ENCODE results near the gene EMP3. TPM values are rescaled to one million over a fixed set of nuclear protein-coding genes. Genes with fewer than 3 reads are reported as not detected.

Gene EMP3
- total and polyA plus RNA-seq, 2 of the 13 experiments (the other 11 are each of a cell fraction or from before 2014, with no cell fraction given): 2.2 to 7.8 TPM

- FAIRE-seq (no peak), ATAC-seq (no peak), DNase-seq (ENCODE audit: low spot score) (no peak)
- POLR2A ChIA-PET: no interaction called here
- H3K79me2 ChIP-seq (ENCODE audit: insufficient read depth, low read length): no peaks in the 10 kb centered on the region
- H2AFZ ChIP-seq (ENCODE audit: low read length): no peak overlapping the region
- H3K4me3 ChIP-seq (replicated peaks in 1 of 3; ENCODE audit: insufficient read depth in 1 of 3, low read depth in 2 of 3, low read length in 3 of 3): no peak overlapping the region
- no peak for TF ChIP-seq ZNF280B (CRISPR knock-in tag; IDR thresholded peaks at IDR 0.05; ENCODE audit: borderline replicate concordance)
- TF ChIP-seq GATAD1 (CRISPR knock-in tag; IDR thresholded peaks at IDR 0.05): no peak
- TF ChIP-seq ZNF816 (CRISPR knock-in tag; IDR thresholded peaks at IDR 0.05; ENCODE audit: borderline replicate concordance): no peak
- no peak for TF ChIP-seq MTF2 (CRISPR knock-in tag; IDR thresholded peaks at IDR 0.05; ENCODE audit: borderline replicate concordance)
- no peak for TF ChIP-seq THAP7 (CRISPR knock-in tag; IDR thresholded peaks at IDR 0.05)
- TF ChIP-seq TBL1XR1 (IDR thresholded peaks at IDR 0.05; ENCODE audit: borderline replicate concordance, low read length, partially characterized antibody): no peak
- no peak for TF ChIP-seq JUN (CRISPR knock-in tag; IDR thresholded peaks at IDR 0.05)
- no peak for TF ChIP-seq MBD4 (IDR thresholded peaks at IDR 0.05; ENCODE audit: borderline replicate concordance, low read length)
- no peak for TF ChIP-seq EED (CRISPR knock-in tag; IDR thresholded peaks at IDR 0.05)
- TF ChIP-seq AKNA (CRISPR knock-in tag; IDR thresholded peaks at IDR 0.05; ENCODE audit: borderline replicate concordance): no peak
- no peak for TF ChIP-seq ZNF556 (CRISPR knock-in tag; IDR thresholded peaks at IDR 0.05; ENCODE audit: borderline replicate concordance)
- no peak for TF ChIP-seq PITX1 (CRISPR knock-in tag; IDR thresholded peaks at IDR 0.05)
- TF ChIP-seq RAD51 (IDR thresholded peaks at IDR 0.05; ENCODE audit: borderline replicate concordance): no peak
- TF ChIP-seq ASH2L (IDR thresholded peaks at IDR 0.05; ENCODE audit: insufficient read length, low read depth, low read length): no peak
- TF ChIP-seq ZNF75D (CRISPR knock-in tag; IDR thresholded peaks at IDR 0.05; ENCODE audit: borderline replicate concordance): no peak
- TF ChIP-seq YEATS2 (CRISPR knock-in tag; IDR thresholded peaks at IDR 0.05; ENCODE audit: borderline replicate concordance): no peak
- TF ChIP-seq KMT2A (CRISPR knock-in tag; IDR thresholded peaks at IDR 0.05): no peak
- no peak for TF ChIP-seq SIX4 (CRISPR knock-in tag; IDR thresholded peaks at IDR 0.05)
- TF ChIP-seq ZMAT5 (CRISPR knock-in tag; IDR thresholded peaks at IDR 0.05; ENCODE audit: borderline replicate concordance, low read depth): no peak
- CTCF ChIA-PET (ENCODE audit: low intra/inter-chr PET ratio, low total read pairs): no interaction called here
- H3K36me3 ChIP-seq (replicated peaks in 1 of 2; ENCODE audit: control insufficient read depth in 1 of 2, insufficient read depth in 2 of 2, low read length in 2 of 2): peaks cover 1 to 17% of the 10 kb centered on the region in 2 experiments; a peak in 4 of 5 replicates
- H3K9ac ChIP-seq (ENCODE audit: insufficient read depth, low read depth, low read length): no peak overlapping the region
- no peaks in the 10 kb centered on the region for H3K9me3 ChIP-seq (ENCODE audit: low read length)
- in situ Hi-C loops (cut with HindIII; ENCODE audit: extremely low pct_ligation_motif_present, low pct_unique_long_range_greater_than_20kb) (no loop called here), intact Hi-C loops (cut with micrococcal nuclease; ENCODE audit: unreplicated experiment) (no loop called here)
- no peaks in the 10 kb centered on the region for H3K27me3 ChIP-seq (ENCODE audit: control insufficient read depth in 1 of 2, insufficient read depth in 2 of 2, low read length in 2 of 2)
- H3K27ac ChIP-seq (ENCODE audit: extremely low read length, insufficient read depth, low read length): no peak overlapping the region
- WGBS (ENCODE audit: low lambda C conversion rate): 94% methylated on average over 19 of the region's 20 CpGs
- BruUV-seq (replicated peaks): no TSS peak
- 0 out of 2 replicates have a peak, but pooled peaks cover 5% of the 10 kb centered on the region for H3K4me1 ChIP-seq (ENCODE audit: insufficient read depth, low read length)
- H4K20me1 ChIP-seq (ENCODE audit: insufficient read depth, low read length): no peaks in the 10 kb centered on the region
- no peak overlapping the region for H3K4me2 ChIP-seq (ENCODE audit: low read depth, low read length)
These were observed 17.0 kb downstream of the EMP3 start for GRCh38 chr19:48342414-48342738.
